Spinal cord (tissue), 10 donors: ENCODE measurements around the gene BRK1. TPM values are rescaled to one million over a fixed set of nuclear protein-coding genes. Genes with fewer than 3 reads are reported as not detected.
"Not testable (repeated sequence)": the region's sequence is repeated elsewhere in the genome, so short reads cannot be mapped to it uniquely, and the experiment has no call there.

Source experiments
- DNase-seq, 6 donors: peaks; one replicate each; pipeline versions ENCODE4 v3.0.0 to v3.0.0-alpha.2; 2013 to 2015; ENCODE audit warnings: low spot score in 6 of 6, low read depth in 4 of 6
- H3K27ac ChIP-seq: one replicate; pipeline ENCODE4 v1.5.1; 2013; ENCODE audit warnings: low read depth, low read length, control low read depth
- H3K27me3 ChIP-seq: one replicate; pipeline ENCODE4 v1.6.1; 2013; ENCODE audit warnings: low read length; ENCODE audit not compliant: control insufficient read depth, insufficient read depth
- H3K36me3 ChIP-seq: one replicate; pipeline ENCODE4 v1.6.1; 2013; ENCODE audit warnings: low read length; ENCODE audit not compliant: control insufficient read depth, insufficient read depth
- H3K4me1 ChIP-seq: one replicate; pipeline ENCODE4 v1.6.1; 2013; ENCODE audit warnings: low read length; ENCODE audit not compliant: control insufficient read depth, insufficient read depth
- H3K4me3 ChIP-seq: one replicate; pipeline ENCODE4 v1.5.1; 2013; ENCODE audit warnings: low read depth, low read length, control low read depth
- H3K9me3 ChIP-seq: one replicate; pipeline ENCODE4 v1.6.1; 2013; ENCODE audit warnings: low read length; ENCODE audit not compliant: control insufficient read depth, insufficient read depth
- WGBS: methylation state at CpG from one replicate; pipeline ENCODE4 v1.1.5; 2013; ENCODE audit warnings: missing lambda C conversion rate; ENCODE audit not compliant: insufficient coverage; 5-methylcytosine and 5-hydroxymethylcytosine counted together
- polyA plus RNA-seq, 2 donors: library from polyadenylated mRNA; unstranded; fragments of 120-200 nt; gene quantifications; one replicate each; pipeline ENCODE4 v1.2.1, GENCODE V29; 2013; ENCODE audit not compliant: insufficient read length in 2 of 2
- total RNA-seq, 2 donors: library from RNA; depleted of rRNA in 1 of 2; stranded (reverse); fragments of 120-200 nt in 1 of 2; fragments of >200 nt in 1 of 2; gene quantifications; one replicate each; pipeline versions ENCODE4 v1.2.3 to v1.2.4, GENCODE V29; 2013 to 2014
- donor health status: healthy.

BRK1 gene
- total and polyA plus RNA-seq, 4 donors = 128 to 198 (median 168) TPM

DNA sequence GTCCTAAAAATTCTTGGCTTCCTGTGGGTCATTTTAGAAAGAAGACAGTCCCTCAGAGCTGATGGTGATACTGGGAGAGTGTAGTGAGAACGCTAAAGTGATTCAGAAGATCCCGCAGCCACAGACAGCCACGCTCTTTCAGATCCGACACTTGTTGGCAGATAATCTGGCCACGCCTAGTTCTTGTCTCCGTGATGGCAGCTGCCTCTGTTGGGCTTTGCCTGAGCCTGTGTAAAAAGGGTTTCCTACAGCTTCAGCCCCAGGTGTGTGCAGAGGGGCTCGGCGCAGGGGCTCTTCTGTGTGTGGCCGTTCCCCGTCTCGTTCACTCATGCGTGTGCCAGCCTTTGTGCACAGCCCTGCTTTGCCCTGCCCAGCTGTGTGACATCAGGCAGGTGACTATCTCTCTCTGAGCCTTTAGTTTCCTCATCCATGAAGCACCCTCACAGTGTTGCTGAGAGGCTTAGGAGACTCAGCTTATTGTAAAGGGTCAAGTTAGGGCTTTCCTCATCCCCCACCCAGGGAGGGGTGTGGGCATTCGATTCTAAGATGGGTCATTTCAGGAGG is 55.5 kb downstream of the BRK1 start:
- 87% methylated on average over 12 of the region's 13 CpGs for WGBS
- H3K4me3 ChIP-seq = no peak overlapping the region
- DNase-seq = no peak
- H3K9me3 ChIP-seq = no peaks in the 10 kb centered on the region
- no peak overlapping the region for H3K27ac ChIP-seq
- no peaks in the 10 kb centered on the region for H3K4me1 ChIP-seq
- no peaks in the 10 kb centered on the region for H3K27me3 ChIP-seq
- no peaks in the 10 kb centered on the region for H3K36me3 ChIP-seq

DNA sequence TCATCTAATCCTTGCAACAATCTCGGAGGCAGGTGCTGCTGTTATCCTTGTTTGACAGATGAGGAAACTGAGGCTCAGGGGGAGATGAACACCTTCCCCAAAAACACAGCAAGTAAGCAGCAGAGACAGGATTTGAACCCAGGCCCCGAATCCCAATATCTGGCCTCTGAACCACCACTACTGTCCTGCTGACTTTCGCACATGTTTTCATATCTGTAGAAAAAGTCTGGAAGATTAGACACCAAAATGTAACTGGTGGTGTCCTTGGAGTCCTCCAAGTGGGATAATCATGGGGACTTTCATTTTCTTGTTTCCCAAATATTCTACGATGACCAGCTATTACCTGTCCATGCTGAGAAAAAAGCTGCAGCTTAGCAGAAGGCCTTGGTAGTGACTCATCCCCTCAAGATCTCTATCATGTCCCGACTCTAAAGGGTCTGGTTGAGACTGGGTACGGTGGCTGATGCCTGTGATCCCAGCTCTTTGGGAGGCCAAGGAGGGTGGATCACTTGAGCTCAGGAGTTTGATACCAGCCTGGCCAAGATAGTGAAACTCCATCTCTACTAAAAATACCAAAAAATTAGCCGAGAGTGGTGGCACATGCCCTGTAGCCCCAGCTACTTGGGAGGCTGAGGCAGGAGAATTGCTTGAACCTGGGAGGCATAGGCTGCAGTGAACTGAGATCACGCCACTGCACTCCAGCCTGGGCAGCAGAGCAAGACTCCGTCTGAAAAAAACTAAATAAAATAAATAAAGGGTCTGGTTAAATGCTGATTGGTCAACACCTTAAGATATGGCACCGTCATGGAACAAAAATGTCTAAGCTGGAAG is 57.8 kb downstream of the BRK1 start:
- no peak for DNase-seq
- Histone ChIP-seq H3K4me3 (no peak overlapping the region), H3K36me3 (peaks cover 3% of the 10 kb centered on the region), H3K27me3 (no peaks in the 10 kb centered on the region), H3K9me3 (no peaks in the 10 kb centered on the region), H3K4me1 (no peaks in the 10 kb centered on the region), H3K27ac (no peak overlapping the region)
- WGBS = 91% methylated on average over 6 of the region's 10 CpGs

DNA sequence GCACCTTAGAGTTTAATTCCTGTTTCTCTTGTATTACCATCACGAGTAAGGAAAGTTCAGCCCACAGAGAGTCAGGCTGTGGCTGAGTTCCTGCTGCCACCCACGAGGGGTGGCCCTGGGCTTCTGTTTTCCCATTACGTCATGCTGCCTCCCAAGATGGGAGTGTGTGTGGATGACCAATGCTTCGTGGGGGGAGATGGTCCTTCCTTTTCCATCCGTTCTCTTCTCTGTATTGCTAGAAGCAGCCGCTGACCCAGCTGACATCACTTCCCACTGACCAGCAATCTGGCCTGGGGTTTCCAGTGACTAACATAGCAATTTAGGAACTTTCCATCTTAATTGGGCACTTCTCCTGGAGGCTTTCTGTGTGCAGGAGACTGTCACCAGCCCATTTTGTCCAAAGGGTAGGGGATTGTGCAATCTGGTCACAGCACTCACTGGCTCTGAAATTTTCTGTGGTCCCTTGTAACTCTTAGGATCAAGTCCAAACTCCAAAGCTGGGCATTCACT is 58.5 kb downstream of the BRK1 start:
- Histone ChIP-seq H3K9me3 (no peaks in the 10 kb centered on the region), H3K4me3 (no peak overlapping the region), H3K27me3 (no peaks in the 10 kb centered on the region), H3K4me1 (no peaks in the 10 kb centered on the region), H3K27ac (no peak overlapping the region), H3K36me3 (peaks cover 3% of the 10 kb centered on the region)
- peak in 1 of 6 donors; percentile 40 for DNase-seq
- 80% methylated on average over 2 of the region's 6 CpGs for WGBS

DNA sequence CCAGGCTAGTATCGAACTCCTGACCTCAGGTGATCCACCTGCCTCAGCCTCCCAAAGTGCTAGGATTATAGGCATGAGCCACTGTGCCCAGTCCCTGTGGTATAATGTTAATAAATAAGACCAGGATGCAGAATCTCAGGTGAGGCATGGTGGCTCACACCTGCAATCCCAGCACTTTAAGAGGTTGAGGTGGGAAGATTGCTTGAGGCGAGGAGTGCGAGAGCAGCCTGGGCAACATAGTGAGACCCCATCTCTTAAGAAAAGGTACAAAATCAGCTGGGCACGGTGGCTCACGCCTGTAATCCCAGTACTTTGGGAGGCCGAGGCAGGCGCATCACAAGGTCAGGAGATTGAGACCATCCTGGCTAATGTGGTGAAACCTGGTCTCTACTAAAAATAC is 59.9 kb downstream of the BRK1 start:
- not testable (repeated sequence) for H3K36me3 ChIP-seq, H3K27ac ChIP-seq, H3K4me3 ChIP-seq, H3K9me3 ChIP-seq, H3K27me3 ChIP-seq, DNase-seq, H3K4me1 ChIP-seq
- 96% methylated on average over 6 of the region's 7 CpGs for WGBS

DNA sequence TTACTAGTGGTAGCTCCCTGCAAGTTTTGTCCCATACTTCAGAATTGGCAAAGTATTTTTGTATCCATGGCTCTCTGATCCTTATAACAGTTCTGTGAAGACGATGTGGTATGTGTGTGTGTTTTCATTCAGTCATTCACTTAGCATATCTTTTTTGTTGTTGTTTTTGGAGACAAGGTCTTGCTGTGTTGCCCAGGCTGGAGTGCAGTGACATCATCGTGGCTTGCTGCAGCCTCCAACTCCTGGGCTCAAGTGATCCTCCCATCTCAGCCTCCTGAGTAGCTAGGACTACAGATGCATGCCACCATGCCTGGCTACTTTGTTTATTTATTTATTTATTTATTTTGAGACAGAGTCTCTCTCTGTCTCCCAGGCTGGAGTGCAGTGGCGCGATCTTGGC is 60.7 kb downstream of the BRK1 start:
- not testable (repeated sequence) for H3K9me3 ChIP-seq, H3K4me1 ChIP-seq, H3K27ac ChIP-seq, DNase-seq, H3K4me3 ChIP-seq, H3K27me3 ChIP-seq
- peaks cover 11% of the 10 kb centered on the region for H3K36me3 ChIP-seq
- 100% methylated on average over 2 of the region's 4 CpGs for WGBS

Other genes with a start within 250 kb of the BRK1 start
- not detected for gene CIDEC, start 235.4 kb upstream of the BRK1 start, total RNA-seq
- gene CIDEC, start 235.4 kb upstream of the BRK1 start, polyA plus RNA-seq = under 1 TPM; 0.24 to 0.54 TPM
- 10 to 100 TPM; 16.7 to 25.2 TPM for gene JAGN1, start 225.1 kb upstream of the BRK1 start, total RNA-seq
- 10 to 100 TPM; 34.0 to 35.2 TPM for gene JAGN1, start 225.1 kb upstream of the BRK1 start, polyA plus RNA-seq
- gene IL17RE, start 212.8 kb upstream of the BRK1 start, total RNA-seq = 1 to 10 TPM in 1 of 2 donors, under 1 TPM in 1; 0.79 to 1.1 TPM
- gene IL17RE, start 212.8 kb upstream of the BRK1 start, polyA plus RNA-seq = 1 to 10 TPM; 1.7 to 2.7 TPM
- 10 to 100 TPM; 16.7 to 34.2 TPM for gene IL17RC, start 198.6 kb upstream of the BRK1 start, total RNA-seq
- gene IL17RC, start 198.6 kb upstream of the BRK1 start, polyA plus RNA-seq = 10 to 100 TPM; 24.9 to 32.0 TPM
- gene CRELD1, start 181.8 kb upstream of the BRK1 start, total RNA-seq = 10 to 100 TPM; 36.1 to 64.9 TPM
- 10 to 100 TPM; 67.2 to 88.5 TPM for gene CRELD1, start 181.8 kb upstream of the BRK1 start, polyA plus RNA-seq
- gene PRRT3, start 163.3 kb upstream of the BRK1 start, total RNA-seq = 1 to 10 TPM; 3.8 to 4.0 TPM
- 10 to 100 TPM; 12.3 to 15.5 TPM for gene PRRT3, start 163.3 kb upstream of the BRK1 start, polyA plus RNA-seq
- gene EMC3, start 128.8 kb upstream of the BRK1 start, total RNA-seq = 10 to 100 TPM; 65.0 to 68.7 TPM
- gene EMC3, start 128.8 kb upstream of the BRK1 start, polyA plus RNA-seq = 10 to 100 TPM; 80.5 to 85.6 TPM
- 10 to 100 TPM; 10.8 to 12.5 TPM for gene FANCD2, start 89.2 kb upstream of the BRK1 start, total RNA-seq
- gene FANCD2, start 89.2 kb upstream of the BRK1 start, polyA plus RNA-seq = 10 to 100 TPM; 11.4 to 17.3 TPM
- gene FANCD2OS, start 7.4 kb upstream of the BRK1 start, total RNA-seq = not detected
- gene FANCD2OS, start 7.4 kb upstream of the BRK1 start, polyA plus RNA-seq = not detected
- gene VHL, start 26.1 kb downstream of the BRK1 start, total RNA-seq = 10 to 100 TPM; 47.7 to 65.8 TPM
- 100 to 1,000 TPM in 1 of 2 donors, 10 to 100 TPM in 1; 93.4 to 113 TPM for gene VHL, start 26.1 kb downstream of the BRK1 start, polyA plus RNA-seq
- 1 to 10 TPM; 2.6 to 6.1 TPM for gene IRAK2, start 49.2 kb downstream of the BRK1 start, total RNA-seq
- 1 to 10 TPM; 4.8 to 5.2 TPM for gene IRAK2, start 49.2 kb downstream of the BRK1 start, polyA plus RNA-seq
- gene TATDN2, start 132.8 kb downstream of the BRK1 start, total RNA-seq = 10 to 100 TPM; 16.6 to 21.0 TPM
- gene TATDN2, start 132.8 kb downstream of the BRK1 start, polyA plus RNA-seq = 10 to 100 TPM; 54.4 to 55.4 TPM
- gene GHRL, start 177.3 kb downstream of the BRK1 start, total RNA-seq = under 1 TPM in 1 of 2 donors, not detected in 1; 0.39 TPM
- gene GHRL, start 177.3 kb downstream of the BRK1 start, polyA plus RNA-seq = 1 to 10 TPM; 1.6 to 1.9 TPM
- 100 to 1,000 TPM in 1 of 2 donors, 10 to 100 TPM in 1; 74.0 to 148 TPM for gene SEC13, start 205.4 kb downstream of the BRK1 start, total RNA-seq
- gene SEC13, start 205.4 kb downstream of the BRK1 start, polyA plus RNA-seq = 100 to 1,000 TPM in 1 of 2 donors, 10 to 100 TPM in 1; 86.3 to 109 TPM